Measurements from ENCODE around the gene PGF.

- TF ChIP-seq CTCF (IDR thresholded peaks at IDR 0.05): no peak
- no peak for TF ChIP-seq POLR2A (IDR thresholded peaks at IDR 0.05)
Measured at GRCh38 chr14:74973003-74973653, 17.7 kb upstream of the PGF start.
